Heart left ventricle (tissue), 13 donors: ENCODE results near the gene RPS10.

Experiments
- CTCF ChIP-seq, 12 donors: fragments of 200-600 bp; sonication (generic) in 4 of 12; IDR thresholded peaks; one replicate each; pipeline versions ENCODE4 v1.5.0 to v1.8.0; 2018 to 2022; ENCODE audit warnings: antibody characterized with exemption in 12 of 12, mild to moderate bottlenecking in 5 of 12
- POLR2A ChIP-seq, 2 donors: fragments of 450-650 bp; IDR thresholded peaks; one replicate each; pipeline ENCODE4 v1.6.1; 2017; ENCODE audit warnings: antibody characterized with exemption in 2 of 2, mild to moderate bottlenecking in 2 of 2, moderate library complexity in 2 of 2
- donor health status: ischemic (EF 13 %, LVEDD 7.1; RV severe dilation, severe dysfunction).
- donor health status: DM: no; HTN: yes; CAD: no.
- donor health status: DM: no; HTN: no; CAD: no.
- donor health status: ischemic (EF 25% LVEDD 6.9; RV normal size, moderate dysfunction).
- donor health status: ischemic (EF 25% LVEDD 5.7; RV mildly dilated, moderate dysfunction).
- donor health status: ischemic (EF 35%, LVEDD 5.7; RV mildly dilated, moderate dysfunction).
- donor health status: nonischemic (EF 11% LVEDD 7.7; RV severe dilation, severe dysfunction).
- donor health status: DM: yes; HTN: yes; CAD: no.
- donor health status: PGD.
- donor health status: ischemic (EF 29% LVEDD 5.4; RV normal size, mild dysfunction).
- donor health status: nonischemic (EF 23%, LVEDD 6.1; RV moderate dilation, normal function).

DNA sequence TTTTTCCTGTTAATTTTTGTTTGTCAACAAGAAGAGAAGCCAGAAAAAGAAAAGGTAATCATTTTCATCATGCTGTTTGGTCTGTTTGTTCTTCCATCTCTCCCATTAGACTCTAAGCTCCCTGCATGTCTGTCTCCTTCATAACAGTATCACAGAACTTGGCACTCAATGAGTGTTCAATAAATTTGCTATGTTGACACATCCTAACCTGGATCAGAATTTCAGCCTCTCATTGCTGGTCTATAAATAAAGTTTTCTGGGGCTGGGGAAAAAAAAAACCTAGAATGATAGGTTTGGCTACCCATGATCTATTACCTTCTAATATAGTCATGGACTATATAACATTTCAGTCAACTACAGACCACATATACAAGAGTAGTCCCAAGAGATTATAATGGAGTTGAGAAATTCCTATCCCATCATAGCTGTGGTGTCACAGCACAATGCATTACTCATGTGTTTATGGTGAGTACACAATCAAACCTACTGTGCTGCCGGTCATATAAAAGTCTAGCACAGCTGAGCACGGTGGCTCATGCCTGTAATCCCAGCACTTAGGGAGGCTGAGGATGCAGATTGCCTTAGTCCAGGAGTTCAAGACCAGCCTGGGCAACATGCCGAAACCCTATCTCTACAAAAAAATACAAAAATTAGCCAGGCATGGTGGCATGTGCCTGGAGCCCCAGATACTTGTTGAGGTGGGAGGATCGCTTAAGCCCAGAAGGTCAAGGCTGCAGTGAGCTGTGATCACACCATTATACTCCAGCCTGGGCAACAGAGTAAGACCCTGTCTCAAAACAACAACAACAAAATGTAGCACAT lies 39.3 kb downstream of the RPS10 start:
- TF ChIP-seq CTCF (IDR thresholded peaks at IDR 0.05) (no peak), POLR2A (IDR thresholded peaks at IDR 0.05) (no peak)
